ENCODE data around the gene TMEM225. TPM values are rescaled to one million over a fixed set of nuclear protein-coding genes. Genes with fewer than 3 reads are reported as not detected.

The TMEM225 gene
- not detected for total RNA-seq
- long read RNA-seq, result 0 reads

GRCh38 chr11:123885570-123885969 lies at the start of gene TMEM225:
Gene TMEM225 (minus strand): TSS chr11:123885670. CDS start chr11:123885425, 245 bp downstream.
- Histone ChIP-seq H3K4me3 (no peak within 1 kb of the TSS), H3K27me3 (ENCODE audit: low read depth) (no peaks in the 10 kb centered on the region), H3K36me3 (no peaks in the 10 kb centered on the region), H3K4me1 (no peaks in the 10 kb centered on the region), H3K9me3 (no peaks in the 10 kb centered on the region), H3K27ac (no peak within 1 kb of the TSS)
- TF ChIP-seq CTCF (IDR thresholded peaks at IDR 0.05), result no peak
- ATAC-seq, result no peak
- no peak for DNase-seq
- intact Hi-C loops (cut with DNase I), result no loop called here

DNA sequence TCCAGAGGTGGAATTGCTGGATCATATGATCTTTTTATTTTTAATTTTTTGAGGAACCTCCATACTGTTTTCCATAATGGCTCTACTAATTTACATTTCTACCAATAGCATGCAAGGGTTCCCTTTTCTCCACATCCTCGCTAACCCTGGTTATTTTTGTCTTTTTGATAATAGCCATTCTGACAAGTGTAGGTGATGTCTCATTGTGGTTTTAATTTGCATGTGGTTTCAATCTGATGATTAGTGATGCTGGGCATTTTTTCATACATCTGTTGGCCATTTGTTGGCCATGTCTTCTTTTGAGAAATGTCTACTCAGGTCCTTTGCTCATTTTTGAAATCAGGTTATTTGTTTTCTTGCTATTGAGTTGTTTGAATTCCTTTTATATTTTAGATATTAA lies 38.6 kb upstream of the TMEM225 start:
- ATAC-seq (no peak), DNase-seq (no peak)
- Histone ChIP-seq H3K9me3 (no peaks in the 10 kb centered on the region), H3K4me1 (no peaks in the 10 kb centered on the region), H3K4me3 (no peak overlapping the region), H3K27ac (no peak overlapping the region), H3K27me3 (ENCODE audit: low read depth) (no peaks in the 10 kb centered on the region), H3K36me3 (no peaks in the 10 kb centered on the region)
- TF ChIP-seq CTCF (IDR thresholded peaks at IDR 0.05), result no peak
- intact Hi-C loops (cut with DNase I), result no loop called here

- no peaks in the 10 kb centered on the region for H3K4me1 ChIP-seq
- H3K36me3 ChIP-seq, result no peaks in the 10 kb centered on the region
- H3K4me3 ChIP-seq, result no peak overlapping the region
- no peak for ATAC-seq
- H3K27ac ChIP-seq, result no peak overlapping the region
- TF ChIP-seq CTCF (IDR thresholded peaks at IDR 0.05), result no peak
- H3K9me3 ChIP-seq, result no peaks in the 10 kb centered on the region
- intact Hi-C loops (cut with DNase I), result no loop called here
- no peaks in the 10 kb centered on the region for H3K27me3 ChIP-seq (ENCODE audit: low read depth)
- DNase-seq, result no peak
Measured at GRCh38 chr11:123920943-123921342, 35.5 kb upstream of the TMEM225 start.

- no peak for ATAC-seq
- intact Hi-C loops (cut with DNase I), result no loop called here
Measured at GRCh38 chr11:123905826-123906225, 20.4 kb upstream of the TMEM225 start.

DNA sequence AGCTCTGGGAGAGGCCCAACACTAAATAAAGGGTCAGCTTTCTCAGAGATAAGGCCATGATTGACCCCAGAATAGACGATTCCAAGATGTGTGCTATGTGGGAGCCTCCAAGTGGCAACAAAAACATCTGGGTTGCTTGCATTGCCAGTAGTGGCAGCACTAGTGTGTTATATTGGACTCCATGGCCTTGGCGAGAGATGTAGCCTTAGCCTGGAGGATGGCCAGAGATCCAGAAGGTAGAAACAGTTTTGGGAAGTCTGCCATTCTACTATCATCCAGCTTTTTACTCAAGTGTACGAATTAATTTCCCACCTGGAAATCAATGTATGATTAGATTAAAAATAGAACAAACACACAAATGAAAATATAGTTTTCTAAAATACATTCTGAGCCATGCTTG lies 19.5 kb upstream of the TMEM225 start:
- intact Hi-C loops (cut with DNase I), result no loop called here
- no peaks in the 10 kb centered on the region for H3K27me3 ChIP-seq (ENCODE audit: low read depth)
- no peaks in the 10 kb centered on the region for H3K36me3 ChIP-seq
- no peaks in the 10 kb centered on the region for H3K9me3 ChIP-seq
- H3K27ac ChIP-seq, result no peak overlapping the region
- no peak for ATAC-seq
- no peak overlapping the region for H3K4me3 ChIP-seq
- no peak for DNase-seq
- TF ChIP-seq CTCF (IDR thresholded peaks at IDR 0.05), result no peak
- no peaks in the 10 kb centered on the region for H3K4me1 ChIP-seq

More at GRCh38 chr11:123905826-123906225, 20.4 kb upstream of the TMEM225 start:
- TF ChIP-seq CTCF (IDR thresholded peaks at IDR 0.05), result no peak
- H3K9me3 ChIP-seq, result no peaks in the 10 kb centered on the region
- no peak overlapping the region for H3K4me3 ChIP-seq
- H3K27me3 ChIP-seq (ENCODE audit: low read depth), result no peaks in the 10 kb centered on the region
- no peak overlapping the region for H3K27ac ChIP-seq
- H3K36me3 ChIP-seq, result no peaks in the 10 kb centered on the region
- no peaks in the 10 kb centered on the region for H3K4me1 ChIP-seq
- no peak for DNase-seq

GRCh38 chr11:123903932-123904331 lies 18.5 kb upstream of the TMEM225 start:
- intact Hi-C loops (cut with DNase I), result no loop called here
- Histone ChIP-seq H3K27ac (no peak overlapping the region), H3K9me3 (no peaks in the 10 kb centered on the region), H3K4me1 (no peaks in the 10 kb centered on the region), H3K36me3 (no peaks in the 10 kb centered on the region), H3K4me3 (no peak overlapping the region), H3K27me3 (ENCODE audit: low read depth) (no peaks in the 10 kb centered on the region)
- ATAC-seq, result no peak
- DNase-seq, result no peak
- TF ChIP-seq CTCF (IDR thresholded peaks at IDR 0.05), result no peak
